Stimulated activated naive CD8-positive, alpha-beta T cell treated with anti-CD3 and anti-CD28 coated beads, Interleukin-15, Interleukin-2, amounts not matched to agents 100 ng/mL and 50 ng/mL, for 24 hours (primary cell): Measurements from ENCODE around the gene MICA.

Source experiments
- H3K27ac Mint-ChIP-seq: one replicate; pipeline ENCODE4 v1.8.0; 2021; ENCODE audit warnings: mild to moderate bottlenecking, mixed read lengths
- H3K27me3 Mint-ChIP-seq: one replicate; pipeline ENCODE4 v1.8.0; 2021; ENCODE audit warnings: mixed read lengths
- H3K36me3 Mint-ChIP-seq: one replicate; pipeline ENCODE4 v1.8.0; 2021; ENCODE audit warnings: low read depth, mixed read lengths
- H3K4me1 Mint-ChIP-seq: one replicate; pipeline ENCODE4 v1.8.0; 2021; ENCODE audit warnings: low read depth, mixed read lengths
- H3K4me3 Mint-ChIP-seq: one replicate; pipeline ENCODE4 v1.8.0; 2021; ENCODE audit warnings: mild to moderate bottlenecking, mixed read lengths
- H3K9me3 Mint-ChIP-seq: one replicate; pipeline ENCODE4 v1.8.0; 2021; ENCODE audit warnings: mixed read lengths

The MICA gene

GRCh38 chr6:31403283-31404060 lies at the start of gene MICA:
TSS of gene MICA (plus strand) at chr6:31403595. CDS start at chr6:31403633, 38 bp downstream.
- peaks cover 76% of the 10 kb centered on the region for H3K4me1 Mint-ChIP-seq
- peak within 1 kb of the TSS; percentile 69 for H3K27ac Mint-ChIP-seq
- no peaks in the 10 kb centered on the region for H3K9me3 Mint-ChIP-seq
- H3K4me3 Mint-ChIP-seq: peak within 1 kb of the TSS; percentile 84
- peaks cover 8% of the 10 kb centered on the region for H3K36me3 Mint-ChIP-seq
- no peaks in the 10 kb centered on the region for H3K27me3 Mint-ChIP-seq

DNA sequence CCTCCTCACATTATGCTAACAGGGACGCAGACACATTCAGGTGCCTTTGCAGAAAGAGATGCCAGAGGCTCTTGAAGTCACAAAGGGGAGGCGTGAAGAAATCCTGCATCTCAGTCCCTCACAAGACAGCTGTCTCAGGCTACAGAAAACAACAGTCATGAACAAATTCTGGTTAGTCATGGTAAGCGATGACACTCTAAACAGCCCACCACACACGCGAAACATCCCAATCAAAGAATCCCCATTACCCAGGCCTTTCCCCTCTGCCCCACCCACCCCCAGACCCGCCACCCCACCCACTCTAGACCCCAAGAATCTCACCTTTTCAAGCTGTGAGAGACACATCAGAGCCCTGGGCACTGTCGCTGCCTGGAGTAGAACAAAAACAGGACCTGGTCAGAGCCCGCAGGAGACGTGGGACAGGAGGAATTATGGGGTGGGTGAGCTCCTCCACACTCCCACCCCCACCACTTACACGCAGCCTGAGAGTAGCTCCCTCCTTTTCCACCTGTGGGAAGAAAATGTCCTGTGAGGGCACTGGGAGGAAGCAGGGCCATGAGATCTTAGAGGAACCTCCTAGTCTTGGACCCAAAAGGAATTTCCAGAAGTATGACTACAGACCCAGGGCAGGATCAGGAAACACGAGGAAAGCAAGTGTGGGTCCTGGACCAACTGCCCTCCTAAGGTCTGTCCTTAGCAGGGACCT lies 49.1 kb upstream of the MICA start:
- peak overlapping the region; percentile 92 for H3K27ac Mint-ChIP-seq
- no peaks in the 10 kb centered on the region for H3K9me3 Mint-ChIP-seq
- peaks cover 30% of the 10 kb centered on the region for H3K36me3 Mint-ChIP-seq
- peaks cover 63% of the 10 kb centered on the region for H3K4me1 Mint-ChIP-seq
- no peaks in the 10 kb centered on the region for H3K27me3 Mint-ChIP-seq
- peak overlapping the region; percentile 94 for H3K4me3 Mint-ChIP-seq

GRCh38 chr6:31354864-31355582 lies 48.4 kb upstream of the MICA start:
- Mint-ChIP-seq H3K4me1 (peaks cover 68% of the 10 kb centered on the region), H3K27me3 (no peaks in the 10 kb centered on the region), H3K9me3 (no peaks in the 10 kb centered on the region), H3K4me3 (peak overlapping the region; percentile 94), H3K36me3 (peaks cover 30% of the 10 kb centered on the region), H3K27ac (peak overlapping the region; percentile 92)

- no peaks in the 10 kb centered on the region for H3K27me3 Mint-ChIP-seq
- H3K4me1 Mint-ChIP-seq: peaks cover 68% of the 10 kb centered on the region
- peaks cover 33% of the 10 kb centered on the region for H3K36me3 Mint-ChIP-seq
- H3K27ac Mint-ChIP-seq: peak overlapping the region; percentile 92
- H3K4me3 Mint-ChIP-seq: peak overlapping the region; percentile 94
- H3K9me3 Mint-ChIP-seq: no peaks in the 10 kb centered on the region
These were observed 47.8 kb upstream of the MICA start for GRCh38 chr6:31355583-31355948.

- H3K27me3 Mint-ChIP-seq: no peaks in the 10 kb centered on the region
- H3K4me3 Mint-ChIP-seq: peak overlapping the region; percentile 94
- peaks cover 62% of the 10 kb centered on the region for H3K4me1 Mint-ChIP-seq
- peaks cover 3% of the 10 kb centered on the region for H3K9me3 Mint-ChIP-seq
- peak overlapping the region; percentile 98 for H3K27ac Mint-ChIP-seq
- peaks cover 40% of the 10 kb centered on the region for H3K36me3 Mint-ChIP-seq
These were observed 47.0 kb upstream of the MICA start for GRCh38 chr6:31356216-31356945.

GRCh38 chr6:31356946-31357466 lies 46.4 kb upstream of the MICA start, which contains the start of gene HLA-B:
TSS of gene HLA-B (minus strand) at chr6:31357179. CDS start at chr6:31357158, 21 bp downstream.
- Mint-ChIP-seq H3K36me3 (peaks cover 40% of the 10 kb centered on the region), H3K27ac (peak within 1 kb of the TSS; percentile 98), H3K4me1 (peaks cover 58% of the 10 kb centered on the region), H3K4me3 (peak within 1 kb of the TSS; percentile 94), H3K27me3 (no peaks in the 10 kb centered on the region), H3K9me3 (peaks cover 3% of the 10 kb centered on the region)

GRCh38 chr6:31357886-31358285 lies 45.5 kb upstream of the MICA start:
- H3K27me3 Mint-ChIP-seq: no peaks in the 10 kb centered on the region
- peaks cover 40% of the 10 kb centered on the region for H3K36me3 Mint-ChIP-seq
- H3K4me1 Mint-ChIP-seq: peaks cover 49% of the 10 kb centered on the region
- H3K9me3 Mint-ChIP-seq: peaks cover 3% of the 10 kb centered on the region
- peak overlapping the region; percentile 98 for H3K27ac Mint-ChIP-seq
- H3K4me3 Mint-ChIP-seq: peak overlapping the region; percentile 94

DNA sequence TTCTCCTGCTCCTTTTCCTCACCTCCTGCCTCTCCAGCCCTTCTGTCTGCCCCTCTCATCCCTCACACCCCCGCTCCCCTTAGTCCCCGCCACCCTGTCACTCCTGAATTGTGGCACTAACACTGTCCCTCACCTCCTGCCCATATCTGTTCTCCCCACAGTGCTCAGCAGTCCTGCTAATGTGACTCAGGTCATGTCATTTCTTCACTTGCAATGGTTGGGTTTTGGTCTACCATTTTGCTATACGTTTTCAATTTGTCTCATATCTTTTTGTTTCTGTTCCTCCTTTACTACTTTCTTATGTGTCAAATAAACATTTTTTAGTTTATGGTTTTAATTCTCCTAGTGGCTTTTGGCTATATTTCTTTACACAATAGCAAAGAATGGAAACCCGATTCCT lies 45.1 kb upstream of the MICA start:
- peak overlapping the region; percentile 98 for H3K27ac Mint-ChIP-seq
- peaks cover 45% of the 10 kb centered on the region for H3K4me1 Mint-ChIP-seq
- peak overlapping the region; percentile 94 for H3K4me3 Mint-ChIP-seq
- H3K36me3 Mint-ChIP-seq: peaks cover 38% of the 10 kb centered on the region
- no peaks in the 10 kb centered on the region for H3K27me3 Mint-ChIP-seq
- H3K9me3 Mint-ChIP-seq: peaks cover 3% of the 10 kb centered on the region

DNA sequence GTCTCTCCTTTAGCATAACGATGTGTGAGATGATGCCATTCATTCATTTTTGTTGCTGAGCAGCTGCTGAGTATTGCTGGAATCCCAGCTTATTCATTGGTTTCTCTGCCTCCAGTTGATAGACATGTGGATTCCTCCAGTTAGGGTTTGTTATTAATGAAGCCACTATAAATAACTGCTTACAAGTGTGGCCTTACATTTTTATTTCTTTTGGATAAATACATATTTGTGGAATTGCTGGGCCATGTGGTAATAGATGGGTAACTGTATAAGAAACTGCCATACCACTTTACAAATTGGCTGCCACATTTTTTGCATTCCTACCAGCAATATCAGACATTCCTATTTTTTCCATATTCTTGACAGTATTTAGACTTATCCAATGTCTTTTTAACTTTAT lies 43.8 kb upstream of the MICA start:
- Mint-ChIP-seq H3K36me3 (peaks cover 25% of the 10 kb centered on the region), H3K4me3 (no peak overlapping the region)

DNA sequence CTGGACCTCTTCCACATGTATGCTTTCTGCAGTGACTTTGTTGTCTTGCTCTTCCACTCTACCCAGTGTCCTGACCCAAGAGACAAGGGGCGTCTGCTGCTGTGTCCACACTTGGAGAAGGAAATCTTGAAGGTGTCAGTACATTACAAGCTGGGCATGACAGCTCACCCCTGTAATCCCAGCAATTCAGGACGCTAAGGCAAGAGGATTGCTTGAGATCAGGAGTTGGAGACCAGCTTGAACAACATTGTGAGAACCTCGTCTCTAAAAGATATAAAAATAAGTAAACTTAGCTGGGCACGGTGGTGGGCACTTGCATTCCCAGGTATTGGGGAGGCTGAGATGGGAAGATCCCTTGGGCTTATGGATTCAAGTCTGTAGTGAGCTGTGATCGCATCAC lies 40.6 kb upstream of the MICA start:
- Mint-ChIP-seq H3K4me1 (peaks cover 46% of the 10 kb centered on the region), H3K27me3 (peaks cover 6% of the 10 kb centered on the region), H3K9me3 (peaks cover 3% of the 10 kb centered on the region), H3K4me3 (no peak overlapping the region), H3K36me3 (peaks cover 10% of the 10 kb centered on the region), H3K27ac (no peak overlapping the region)

More for the DNA sequence above, 43.8 kb upstream of the MICA start:
- Mint-ChIP-seq H3K4me1 (peaks cover 43% of the 10 kb centered on the region), H3K27ac (no peak overlapping the region), H3K27me3 (no peaks in the 10 kb centered on the region), H3K9me3 (peaks cover 3% of the 10 kb centered on the region)

DNA sequence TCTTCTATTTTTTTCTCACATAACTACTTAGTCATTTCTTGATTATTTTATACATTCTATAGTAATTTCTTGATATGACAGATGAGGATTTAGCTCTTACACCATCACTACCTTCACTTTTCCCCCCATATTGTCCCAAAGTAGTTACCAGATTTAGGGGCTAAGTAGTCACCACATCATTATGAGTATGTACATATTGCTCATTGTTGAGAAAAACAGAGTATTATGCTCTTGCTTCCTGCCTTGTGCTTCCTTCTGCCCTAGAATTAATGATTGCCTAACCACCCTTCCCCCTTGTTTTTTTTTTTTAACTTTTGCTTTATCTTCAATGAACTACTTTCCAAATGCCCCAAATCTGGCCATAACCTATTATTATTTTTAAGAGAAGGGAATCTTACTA lies 39.6 kb upstream of the MICA start:
- peaks cover 35% of the 10 kb centered on the region for H3K4me1 Mint-ChIP-seq
- H3K4me3 Mint-ChIP-seq: no peak overlapping the region
- no peak overlapping the region for H3K27ac Mint-ChIP-seq
- peaks cover 13% of the 10 kb centered on the region for H3K27me3 Mint-ChIP-seq
- H3K36me3 Mint-ChIP-seq: peaks cover 10% of the 10 kb centered on the region
- H3K9me3 Mint-ChIP-seq: peaks cover 3% of the 10 kb centered on the region

DNA sequence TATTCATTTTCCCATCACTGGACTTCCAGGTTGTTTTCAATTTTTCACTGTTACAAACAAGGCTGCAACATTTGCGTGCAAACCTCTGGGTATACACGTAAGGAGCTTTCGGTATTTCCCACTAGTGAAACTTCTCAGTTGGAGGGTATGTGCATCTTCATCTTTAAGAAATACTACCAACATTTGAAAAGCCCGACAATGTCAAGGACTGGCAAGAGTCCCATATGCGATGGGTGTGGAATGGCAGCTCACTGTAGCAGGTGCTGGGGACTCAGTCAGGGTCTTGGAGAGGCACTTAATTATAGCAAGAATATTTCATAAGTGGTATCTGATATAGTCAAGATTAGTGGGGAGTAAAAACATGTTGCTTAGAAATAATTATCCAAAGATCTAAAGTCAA lies 37.5 kb upstream of the MICA start:
- peaks cover 25% of the 10 kb centered on the region for H3K4me1 Mint-ChIP-seq
- H3K36me3 Mint-ChIP-seq: peaks cover 3% of the 10 kb centered on the region
- peaks cover 1% of the 10 kb centered on the region for H3K9me3 Mint-ChIP-seq
- peaks cover 25% of the 10 kb centered on the region for H3K27me3 Mint-ChIP-seq
- H3K27ac Mint-ChIP-seq: no peak overlapping the region
- no peak overlapping the region for H3K4me3 Mint-ChIP-seq

DNA sequence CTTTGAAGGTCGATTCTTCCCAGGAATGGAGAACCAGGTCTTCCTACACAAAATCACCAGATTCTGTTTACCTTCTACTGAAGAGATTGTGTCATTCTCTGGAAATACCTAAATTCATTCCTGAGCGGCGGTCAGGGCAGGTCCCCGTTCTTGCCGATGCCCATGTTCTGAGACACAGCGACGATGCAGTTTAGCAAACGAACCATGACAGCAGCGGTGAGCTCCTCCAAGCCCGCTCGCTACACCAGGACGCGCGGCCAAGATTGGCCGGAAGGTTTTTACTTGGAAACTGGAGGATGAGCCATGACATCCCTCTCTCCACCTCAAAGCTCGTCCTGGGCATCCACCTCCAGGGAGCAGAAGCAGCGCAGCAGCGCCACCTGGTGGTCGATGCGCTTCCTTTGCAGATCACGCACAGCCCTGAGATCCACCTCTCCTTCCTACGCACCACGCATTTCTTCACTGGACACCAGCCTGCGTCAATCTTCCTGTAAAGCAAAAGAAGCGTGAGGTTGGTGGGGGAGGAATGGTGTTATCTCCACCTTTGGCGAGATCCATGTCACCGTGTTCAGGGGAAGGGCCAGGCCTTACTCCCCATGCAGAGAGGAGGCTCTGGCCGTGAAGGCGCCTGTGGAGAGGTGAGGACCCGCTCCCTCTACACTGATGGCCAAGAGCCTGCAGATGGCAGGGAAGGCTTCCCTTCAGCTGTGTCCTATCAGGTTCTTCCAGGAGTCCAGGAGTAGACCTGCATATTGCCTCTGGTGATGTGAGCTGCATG lies 36.5 kb upstream of the MICA start:
- peak overlapping the region; percentile 80 for H3K4me3 Mint-ChIP-seq
- peaks cover 25% of the 10 kb centered on the region for H3K4me1 Mint-ChIP-seq
- peak overlapping the region; percentile 12 for H3K27ac Mint-ChIP-seq
- H3K36me3 Mint-ChIP-seq: peaks cover 1% of the 10 kb centered on the region
- peaks cover 26% of the 10 kb centered on the region for H3K27me3 Mint-ChIP-seq
- peaks cover 2% of the 10 kb centered on the region for H3K9me3 Mint-ChIP-seq
